Measurements from ENCODE around the gene LAMP2. TPM values are rescaled to one million over a fixed set of nuclear protein-coding genes. Genes with fewer than 3 reads are reported as not detected.

Gene LAMP2
- total and polyA plus RNA-seq, 2 of the 8 experiments (the other 6 are each of a cell fraction or from before 2014, with no cell fraction given), result 21.2 to 29.9 TPM

DNA sequence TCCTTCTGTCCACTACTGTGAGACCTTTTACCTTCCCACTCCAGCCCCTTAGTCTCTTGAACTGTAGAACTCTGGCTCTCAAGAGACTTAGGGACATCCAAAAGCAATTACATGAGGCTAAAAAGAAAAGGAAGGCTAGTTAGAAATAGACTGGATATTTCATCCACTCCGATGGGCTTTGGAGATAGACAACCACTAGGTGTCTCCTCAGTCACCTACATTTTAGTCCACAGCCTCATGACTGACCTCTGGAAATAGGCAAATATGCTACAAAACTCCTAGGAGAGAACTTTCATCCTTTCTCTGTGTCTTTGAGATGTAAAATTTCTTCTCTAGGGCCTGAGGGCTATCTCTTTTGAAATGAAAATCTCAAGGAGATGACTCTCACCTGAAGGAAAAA is 45.1 kb upstream of the LAMP2 start:
- Histone ChIP-seq H2BK20ac (ENCODE audit: low read length) (no peak overlapping the region), H4K5ac (ENCODE audit: insufficient read length, low read depth, low read length) (no peak overlapping the region), H3K4ac (replicated peaks; ENCODE audit: insufficient read length, low read depth, low read length) (no peak overlapping the region), H3K4me3 (ENCODE audit: extremely low read depth in 1 of 4, insufficient read depth in 2 of 4, low read depth in 3 of 4, low read length in 4 of 4) (no peak overlapping the region), H3K27me3 (replicated peaks in 1 of 4; ENCODE audit: control insufficient read depth in 3 of 4, extremely low read depth in 1 of 4, insufficient read depth in 3 of 4, low read length in 3 of 4) (no peaks in the 10 kb centered on the region), H2BK15ac (ENCODE audit: low read length) (no peak overlapping the region), H3K18ac (ENCODE audit: extremely low read depth, low read length) (no peak overlapping the region), H3K4me1 (replicated peaks in 1 of 4; ENCODE audit: control insufficient read depth in 3 of 4, insufficient read depth in 4 of 4, low read length in 3 of 4) (peaks cover 0 to 3% (median 0%) of the 10 kb centered on the region in 4 experiments; a peak in 1 of 7 replicates), H4K20me1 (replicated peaks in 1 of 2; ENCODE audit: control insufficient read depth in 1 of 2, insufficient read depth in 2 of 2, low read length in 2 of 2) (no peaks in the 10 kb centered on the region), H3K36me3 (ENCODE audit: control insufficient read depth in 2 of 4, insufficient read depth in 4 of 4, low read length in 3 of 4) (no peaks in the 10 kb centered on the region), H4K8ac (ENCODE audit: extremely low read depth, insufficient read depth, low read length) (no peak overlapping the region), H2AFZ (ENCODE audit: low read length) (no peak overlapping the region), H3K79me1 (ENCODE audit: low read depth, low read length) (no peaks in the 10 kb centered on the region), H3K27ac (ENCODE audit: low read depth, low read length) (no peak overlapping the region), H3K23ac (ENCODE audit: insufficient read length) (no peak overlapping the region), H3K23me2 (ENCODE audit: low read depth, low read length) (no peaks in the 10 kb centered on the region), H3K9ac (replicated peaks in 1 of 4; ENCODE audit: extremely low read depth in 1 of 4, low read depth in 3 of 4, low read length in 3 of 4) (no peak overlapping the region), H3K14ac (ENCODE audit: insufficient read length) (no peak overlapping the region), H2AK5ac (ENCODE audit: low read depth, low read length) (no peak overlapping the region), H2BK120ac (replicated peaks; ENCODE audit: low read depth, low read length) (no peak overlapping the region), H3K9me3 (ENCODE audit: insufficient read depth in 2 of 2, low read depth in 1 of 2, low read length in 1 of 2) (no peaks in the 10 kb centered on the region), H4K91ac (replicated peaks; ENCODE audit: insufficient read length, low read length) (no peak overlapping the region), H3K79me2 (ENCODE audit: control insufficient read depth in 1 of 2, insufficient read depth in 2 of 2, low read length in 2 of 2) (no peaks in the 10 kb centered on the region), H3K56ac (replicated peaks; ENCODE audit: insufficient read length, low read depth, low read length) (no peak overlapping the region), H2BK5ac (ENCODE audit: low read depth, low read length) (no peak overlapping the region), H3K4me2 (ENCODE audit: insufficient read depth in 1 of 2, low read depth in 2 of 2, low read length in 2 of 2) (no peak overlapping the region; a peak in 1 of 4 replicates), H2BK12ac (ENCODE audit: low read depth, low read length) (no peak overlapping the region)
- ChIA-PET POLR2A (ENCODE audit: partially characterized antibody) (no interaction called here), CTCF (ENCODE audit: partially characterized antibody) (interaction anchor here (0.9 to 1.5 kb wide), 4 partner anchors 15 to 150 kb away, joined by 4 to 5 read pairs (median 4); no protein-coding TSS in a partner anchor)
- TF ChIP-seq, protein P1, sequence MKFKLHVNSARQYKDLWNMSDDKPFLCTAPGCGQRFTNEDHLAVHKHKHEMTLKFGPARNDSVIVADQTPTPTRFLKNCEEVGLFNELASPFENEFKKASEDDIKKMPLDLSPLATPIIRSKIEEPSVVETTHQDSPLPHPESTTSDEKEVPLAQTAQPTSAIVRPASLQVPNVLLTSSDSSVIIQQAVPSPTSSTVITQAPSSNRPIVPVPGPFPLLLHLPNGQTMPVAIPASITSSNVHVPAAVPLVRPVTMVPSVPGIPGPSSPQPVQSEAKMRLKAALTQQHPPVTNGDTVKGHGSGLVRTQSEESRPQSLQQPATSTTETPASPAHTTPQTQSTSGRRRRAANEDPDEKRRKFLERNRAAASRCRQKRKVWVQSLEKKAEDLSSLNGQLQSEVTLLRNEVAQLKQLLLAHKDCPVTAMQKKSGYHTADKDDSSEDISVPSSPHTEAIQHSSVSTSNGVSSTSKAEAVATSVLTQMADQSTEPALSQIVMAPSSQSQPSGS (IDR thresholded peaks at IDR 0.05; ENCODE audit: low read length), result no peak
- TF ChIP-seq RNF2 (IDR thresholded peaks at IDR 0.05; ENCODE audit: borderline replicate concordance, low read depth, low read length, missing control alignments, poor library complexity, severe bottlenecking) (no peak), ASH2L (IDR thresholded peaks at IDR 0.05; ENCODE audit: low read length) (no peak), RAD21 (IDR thresholded peaks at IDR 0.05 in 1 of 2, conservative IDR thresholded peaks at IDR 0.05 in 1 of 2; ENCODE audit: low read depth in 2 of 2, low read length in 2 of 2) (peak; percentile 45 to 50; a peak in 3 of 4 replicates), HDAC2 (IDR thresholded peaks at IDR 0.05; ENCODE audit: borderline replicate concordance in 1 of 2, low read depth in 2 of 2, low read length in 2 of 2) (no peak), CREB1 (IDR thresholded peaks at IDR 0.05) (no peak), KDM1A (IDR thresholded peaks at IDR 0.05; ENCODE audit: borderline replicate concordance, low read length) (no peak)
- TF ChIP-seq, protein P2, sequence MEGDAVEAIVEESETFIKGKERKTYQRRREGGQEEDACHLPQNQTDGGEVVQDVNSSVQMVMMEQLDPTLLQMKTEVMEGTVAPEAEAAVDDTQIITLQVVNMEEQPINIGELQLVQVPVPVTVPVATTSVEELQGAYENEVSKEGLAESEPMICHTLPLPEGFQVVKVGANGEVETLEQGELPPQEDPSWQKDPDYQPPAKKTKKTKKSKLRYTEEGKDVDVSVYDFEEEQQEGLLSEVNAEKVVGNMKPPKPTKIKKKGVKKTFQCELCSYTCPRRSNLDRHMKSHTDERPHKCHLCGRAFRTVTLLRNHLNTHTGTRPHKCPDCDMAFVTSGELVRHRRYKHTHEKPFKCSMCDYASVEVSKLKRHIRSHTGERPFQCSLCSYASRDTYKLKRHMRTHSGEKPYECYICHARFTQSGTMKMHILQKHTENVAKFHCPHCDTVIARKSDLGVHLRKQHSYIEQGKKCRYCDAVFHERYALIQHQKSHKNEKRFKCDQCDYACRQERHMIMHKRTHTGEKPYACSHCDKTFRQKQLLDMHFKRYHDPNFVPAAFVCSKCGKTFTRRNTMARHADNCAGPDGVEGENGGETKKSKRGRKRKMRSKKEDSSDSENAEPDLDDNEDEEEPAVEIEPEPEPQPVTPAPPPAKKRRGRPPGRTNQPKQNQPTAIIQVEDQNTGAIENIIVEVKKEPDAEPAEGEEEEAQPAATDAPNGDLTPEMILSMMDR (IDR thresholded peaks at IDR 0.05; ENCODE audit: control extremely low read depth in 1 of 3, insufficient read depth in 1 of 3, low read depth in 1 of 3, low read length in 3 of 3), result peak in 2 of 3 experiments; percentile 33 to 39; a peak in 2 of 4 replicates
- WGBS, 2 experiments (ENCODE audit: extremely low coverage in 1 of 2, insufficient coverage in 1 of 2, insufficient read length in 1 of 2, insufficient replicate concordance in 2 of 2, low coverage in 1 of 2, low lambda C conversion rate in 2 of 2, missing lambda C conversion rate in 1 of 2), result 14% methylated on average over 1 of the region's 1 CpG; no CpG with 5 or more reads in 1 of the 2 experiments
- FAIRE-seq (no peak), DNase-seq (ENCODE audit: low read depth in 1 of 2, low spot score in 2 of 2) (no peak)
